Measurements from ENCODE around the gene SERGEF.

Gene SERGEF

GRCh38 chr11:17816232-17816931 lies 196.5 kb downstream of the SERGEF start:
- no peak for DNase-seq (ENCODE audit: low read depth in 2 of 2, low spot score in 1 of 2)

- DNase-seq (ENCODE audit: low read depth in 2 of 2, low spot score in 1 of 2) = no peak
These were observed 198.3 kb downstream of the SERGEF start for GRCh38 chr11:17814546-17814945.

- DNase-seq (ENCODE audit: low read depth in 2 of 2, low spot score in 1 of 2) = no peak
These were observed 199.3 kb downstream of the SERGEF start for GRCh38 chr11:17813391-17814059.

GRCh38 chr11:17812865-17813187 lies 200.0 kb downstream of the SERGEF start:
- DNase-seq (ENCODE audit: low read depth in 2 of 2, low spot score in 1 of 2) = no peak

- DNase-seq (ENCODE audit: low read depth in 2 of 2, low spot score in 1 of 2) = no peak
These were observed 200.6 kb downstream of the SERGEF start for GRCh38 chr11:17812091-17812864.

GRCh38 chr11:17811352-17811751 lies 201.5 kb downstream of the SERGEF start:
- no peak for DNase-seq (ENCODE audit: low read depth in 2 of 2, low spot score in 1 of 2)

GRCh38 chr11:17810746-17811145 lies 202.1 kb downstream of the SERGEF start:
- no peak for DNase-seq (ENCODE audit: low read depth in 2 of 2, low spot score in 1 of 2)

GRCh38 chr11:17810041-17810440 lies 202.8 kb downstream of the SERGEF start:
- no peak for DNase-seq (ENCODE audit: low read depth in 2 of 2, low spot score in 1 of 2)

GRCh38 chr11:17807034-17807433 lies 205.8 kb downstream of the SERGEF start:
- DNase-seq (ENCODE audit: low read depth in 2 of 2, low spot score in 1 of 2) = no peak

GRCh38 chr11:17805873-17806272 lies 207.0 kb downstream of the SERGEF start:
- no peak for DNase-seq (ENCODE audit: low read depth in 2 of 2, low spot score in 1 of 2)

GRCh38 chr11:17805043-17805442 lies 207.8 kb downstream of the SERGEF start:
- DNase-seq (ENCODE audit: low read depth in 2 of 2, low spot score in 1 of 2) = no peak

GRCh38 chr11:17803754-17804334 lies 209.0 kb downstream of the SERGEF start:
- no peak for DNase-seq (ENCODE audit: low read depth in 2 of 2, low spot score in 1 of 2)

GRCh38 chr11:17802491-17802890 lies 210.4 kb downstream of the SERGEF start:
- no peak for DNase-seq (ENCODE audit: low read depth in 2 of 2, low spot score in 1 of 2)

GRCh38 chr11:17801166-17801565 lies 211.7 kb downstream of the SERGEF start:
- no peak for DNase-seq (ENCODE audit: low read depth in 2 of 2, low spot score in 1 of 2)

- DNase-seq (ENCODE audit: low read depth in 2 of 2, low spot score in 1 of 2) = no peak
These were observed 213.7 kb downstream of the SERGEF start for GRCh38 chr11:17799147-17799546.

- DNase-seq (ENCODE audit: low read depth in 2 of 2, low spot score in 1 of 2) = no peak
These were observed 214.1 kb downstream of the SERGEF start for GRCh38 chr11:17798716-17799115.

- DNase-seq (ENCODE audit: low read depth in 2 of 2, low spot score in 1 of 2) = no peak
These were observed 214.6 kb downstream of the SERGEF start for GRCh38 chr11:17798253-17798652.

GRCh38 chr11:17796154-17796553 lies 216.7 kb downstream of the SERGEF start:
- no peak for DNase-seq (ENCODE audit: low read depth in 2 of 2, low spot score in 1 of 2)

GRCh38 chr11:17794981-17795380 lies 217.9 kb downstream of the SERGEF start:
- DNase-seq (ENCODE audit: low read depth in 2 of 2, low spot score in 1 of 2) = no peak

GRCh38 chr11:17793642-17794170 lies 219.1 kb downstream of the SERGEF start:
- no peak for DNase-seq (ENCODE audit: low read depth in 2 of 2, low spot score in 1 of 2)

GRCh38 chr11:17792161-17792560 lies 220.7 kb downstream of the SERGEF start:
- no peak for DNase-seq (ENCODE audit: low read depth in 2 of 2, low spot score in 1 of 2)

- DNase-seq (ENCODE audit: low read depth in 2 of 2, low spot score in 1 of 2) = no peak
These were observed 221.7 kb downstream of the SERGEF start for GRCh38 chr11:17791144-17791543.

Data from stimulated activated CD8-positive, alpha-beta memory T cell treated with anti-CD3 and anti-CD28 coated beads, Interleukin-4, amount 100 ng/mL, for 1 hour (primary cell).